NCI-H526 treated with DMSO at 0.1 percent for 48 hours (cell line): ENCODE results near the gene TOR1B.
"Not testable (repeated sequence)": the region's sequence is repeated elsewhere in the genome, so short reads cannot be mapped to it uniquely, and the experiment has no call there.

Source experiments
- DNase-seq: peaks from one replicate; lab custom pipeline; 2025; lab: John Stamatoyannopoulos, UW

Gene TOR1B

GRCh38 chr9:129802833-129803675, at the start of gene TOR1B:
TOR1B (plus strand) TSS chr9:129803184; CDS start chr9:129803213, 29 bp downstream.
- DNase-seq = peak; percentile 49

GRCh38 chr9:129755151-129755550, 47.8 kb upstream of the TOR1B start:
- DNase-seq = no peak

GRCh38 chr9:129756191-129756590, 46.8 kb upstream of the TOR1B start:
- no peak for DNase-seq

- DNase-seq = no peak
These were observed 45.9 kb upstream of the TOR1B start for GRCh38 chr9:129757045-129757444.

- no peak for DNase-seq
These were observed 43.7 kb upstream of the TOR1B start for GRCh38 chr9:129759319-129759718.

GRCh38 chr9:129759804-129760502, 43.0 kb upstream of the TOR1B start:
- DNase-seq = no peak

- DNase-seq = not testable (repeated sequence)
These were observed 42.2 kb upstream of the TOR1B start for GRCh38 chr9:129760784-129761183.

- DNase-seq = no peak
These were observed 41.6 kb upstream of the TOR1B start for GRCh38 chr9:129761293-129761900.

- DNase-seq = no peak
These were observed 41.0 kb upstream of the TOR1B start for GRCh38 chr9:129761901-129762369.

- not testable (repeated sequence) for DNase-seq
These were observed 40.5 kb upstream of the TOR1B start for GRCh38 chr9:129762370-129762984.

GRCh38 chr9:129762985-129763926, 39.7 kb upstream of the TOR1B start:
- DNase-seq = no peak

- DNase-seq = no peak
These were observed 37.1 kb upstream of the TOR1B start for GRCh38 chr9:129765764-129766317.

GRCh38 chr9:129768486-129768885, 34.5 kb upstream of the TOR1B start:
- no peak for DNase-seq

GRCh38 chr9:129769669-129770068, 33.3 kb upstream of the TOR1B start:
- no peak for DNase-seq

GRCh38 chr9:129770741-129771140, 32.2 kb upstream of the TOR1B start:
- no peak for DNase-seq

GRCh38 chr9:129773262-129774048, 29.5 kb upstream of the TOR1B start:
- DNase-seq = no peak

- DNase-seq = no peak
These were observed 28.1 kb upstream of the TOR1B start for GRCh38 chr9:129774791-129775447.

GRCh38 chr9:129775448-129775798, 27.6 kb upstream of the TOR1B start:
- DNase-seq = no peak

GRCh38 chr9:129776096-129776495, 26.9 kb upstream of the TOR1B start:
- not testable (repeated sequence) for DNase-seq

GRCh38 chr9:129776566-129776937, 26.4 kb upstream of the TOR1B start:
- DNase-seq = no peak
